Caki2 (cell line): Measurements from ENCODE around the gene SLC1A5. TPM values are rescaled to one million over a fixed set of nuclear protein-coding genes. Genes with fewer than 3 reads are reported as not detected.
A peak's percentile ranks its signal among the peaks of the same experiment; 100 is the strongest.
"Not testable (repeated sequence)": the region's sequence is repeated elsewhere in the genome, so short reads cannot be mapped to it uniquely, and the experiment has no call there.

ENCODE experiments used
- DNase-seq: peaks from one replicate; pipeline ENCODE4 v3.0.0-alpha.2; 2015; ENCODE audit warnings: low read depth
- in situ Hi-C: cut with HindIII; loops from 2 replicates; pipeline ENCODE4 v1.10.0; 2016; ENCODE audit warnings: low sequenced_read_pairs, low pct_unique_long_range_greater_than_20kb, mixed read lengths
- total RNA-seq: library from RNA; depleted of rRNA; stranded (reverse); fragments of >200 nt; shearing (Covaris generic); gene quantifications from 2 replicates; pipeline ENCODE4 v1.2.3, GENCODE V29; 2014; ENCODE audit warnings: low replicate concordance

SLC1A5 gene
- total RNA-seq, 1 experiment from 2014 or later: 274 TPM

GRCh38 chr19:46806656-46807055, 18.3 kb upstream of the SLC1A5 start:
- DNase-seq: no peak
- in situ Hi-C loops: no loop called here

- DNase-seq, in situ Hi-C loops: not testable (repeated sequence)
Measured at GRCh38 chr19:46804432-46804831, 16.0 kb upstream of the SLC1A5 start.

GRCh38 chr19:46803555-46803954, 15.2 kb upstream of the SLC1A5 start:
- no peak for DNase-seq
- in situ Hi-C loops: no loop called here

GRCh38 chr19:46802152-46802551, 13.8 kb upstream of the SLC1A5 start:
- no peak for DNase-seq
- in situ Hi-C loops: no loop called here

- in situ Hi-C loops: no loop called here
- no peak for DNase-seq
Measured at GRCh38 chr19:46798713-46799112, 10.3 kb upstream of the SLC1A5 start.

GRCh38 chr19:46797881-46798280, 9.5 kb upstream of the SLC1A5 start:
- no peak for DNase-seq
- in situ Hi-C loops: no loop called here

- in situ Hi-C loops: no loop called here
- peak; percentile 91 for DNase-seq
Measured at GRCh38 chr19:46791944-46792343, 3.5 kb upstream of the SLC1A5 start.

GRCh38 chr19:46789371-46789770, 977 bp upstream of the SLC1A5 start:
- in situ Hi-C loops: no loop called here
- DNase-seq: no peak

- DNase-seq: no peak
- in situ Hi-C loops: no loop called here
Measured at GRCh38 chr19:46788968-46789338, 559 bp upstream of the SLC1A5 start.

GRCh38 chr19:46787331-46788261, 798 bp downstream of the SLC1A5 start:
- peak; percentile 69 for DNase-seq
- in situ Hi-C loops: no loop called here

GRCh38 chr19:46787040-46787330, 1.4 kb downstream of the SLC1A5 start:
- in situ Hi-C loops: no loop called here
- no peak for DNase-seq

- peak; percentile 85 for DNase-seq
- in situ Hi-C loops: no loop called here
Measured at GRCh38 chr19:46786236-46787039, 2.0 kb downstream of the SLC1A5 start.

- in situ Hi-C loops: no loop called here
- DNase-seq: no peak
Measured at GRCh38 chr19:46785980-46786235, 2.5 kb downstream of the SLC1A5 start.

- in situ Hi-C loops: no loop called here
- peak; percentile 93 for DNase-seq
Measured at GRCh38 chr19:46785054-46785979, 3.1 kb downstream of the SLC1A5 start.

GRCh38 chr19:46784262-46785053, 3.9 kb downstream of the SLC1A5 start:
- DNase-seq: peak; percentile 97
- in situ Hi-C loops: no loop called here

GRCh38 chr19:46783670-46784069, 4.7 kb downstream of the SLC1A5 start:
- in situ Hi-C loops: no loop called here
- DNase-seq: no peak

- in situ Hi-C loops: no loop called here
- DNase-seq: no peak
Measured at GRCh38 chr19:46782355-46783019, 5.9 kb downstream of the SLC1A5 start.
